Lower leg skin (tissue), 3 donors: ENCODE measurements around the gene OR4K15.

ENCODE experiments used
- POLR2A ChIP-seq, 2 donors: fragments of 450-650 bp; IDR thresholded peaks; one replicate each; pipeline ENCODE4 v1.6.1; 2016 to 2017; ENCODE audit warnings: antibody characterized with exemption in 2 of 2, mild to moderate bottlenecking in 1 of 2, moderate library complexity in 1 of 2
- TF ChIP-seq, protein P1 (sequence below), 3 donors: fragments of 450-650 bp; IDR thresholded peaks; one replicate each; pipeline ENCODE4 v1.5.1; 2016; ENCODE audit warnings: antibody characterized with exemption in 3 of 3, mild to moderate bottlenecking in 3 of 3, moderate library complexity in 2 of 3

- TF ChIP-seq, protein P1, sequence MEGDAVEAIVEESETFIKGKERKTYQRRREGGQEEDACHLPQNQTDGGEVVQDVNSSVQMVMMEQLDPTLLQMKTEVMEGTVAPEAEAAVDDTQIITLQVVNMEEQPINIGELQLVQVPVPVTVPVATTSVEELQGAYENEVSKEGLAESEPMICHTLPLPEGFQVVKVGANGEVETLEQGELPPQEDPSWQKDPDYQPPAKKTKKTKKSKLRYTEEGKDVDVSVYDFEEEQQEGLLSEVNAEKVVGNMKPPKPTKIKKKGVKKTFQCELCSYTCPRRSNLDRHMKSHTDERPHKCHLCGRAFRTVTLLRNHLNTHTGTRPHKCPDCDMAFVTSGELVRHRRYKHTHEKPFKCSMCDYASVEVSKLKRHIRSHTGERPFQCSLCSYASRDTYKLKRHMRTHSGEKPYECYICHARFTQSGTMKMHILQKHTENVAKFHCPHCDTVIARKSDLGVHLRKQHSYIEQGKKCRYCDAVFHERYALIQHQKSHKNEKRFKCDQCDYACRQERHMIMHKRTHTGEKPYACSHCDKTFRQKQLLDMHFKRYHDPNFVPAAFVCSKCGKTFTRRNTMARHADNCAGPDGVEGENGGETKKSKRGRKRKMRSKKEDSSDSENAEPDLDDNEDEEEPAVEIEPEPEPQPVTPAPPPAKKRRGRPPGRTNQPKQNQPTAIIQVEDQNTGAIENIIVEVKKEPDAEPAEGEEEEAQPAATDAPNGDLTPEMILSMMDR (IDR thresholded peaks at IDR 0.05), result no peak
- TF ChIP-seq POLR2A (IDR thresholded peaks at IDR 0.05), result no peak
These were observed 26.9 kb downstream of the OR4K15 start for GRCh38 chr14:20002319-20002718.
